Activated gamma-delta T cell treated with Interleukin-2 at 50 U/mL for 16 hours (primary cell): ENCODE data around the gene COL5A3.
"Not testable (repeated sequence)": the region's sequence is repeated elsewhere in the genome, so short reads cannot be mapped to it uniquely, and the experiment has no call there.

Source experiments
- DNase-seq: peaks from one replicate; pipeline ENCODE4 v3.0.0-alpha.2; 2020

The COL5A3 gene

GRCh38 chr19:9970481-9970880, 39.8 kb downstream of the COL5A3 start:
- DNase-seq, result no peak

- no peak for DNase-seq
These were observed 40.7 kb downstream of the COL5A3 start for GRCh38 chr19:9969688-9969975.

DNA sequence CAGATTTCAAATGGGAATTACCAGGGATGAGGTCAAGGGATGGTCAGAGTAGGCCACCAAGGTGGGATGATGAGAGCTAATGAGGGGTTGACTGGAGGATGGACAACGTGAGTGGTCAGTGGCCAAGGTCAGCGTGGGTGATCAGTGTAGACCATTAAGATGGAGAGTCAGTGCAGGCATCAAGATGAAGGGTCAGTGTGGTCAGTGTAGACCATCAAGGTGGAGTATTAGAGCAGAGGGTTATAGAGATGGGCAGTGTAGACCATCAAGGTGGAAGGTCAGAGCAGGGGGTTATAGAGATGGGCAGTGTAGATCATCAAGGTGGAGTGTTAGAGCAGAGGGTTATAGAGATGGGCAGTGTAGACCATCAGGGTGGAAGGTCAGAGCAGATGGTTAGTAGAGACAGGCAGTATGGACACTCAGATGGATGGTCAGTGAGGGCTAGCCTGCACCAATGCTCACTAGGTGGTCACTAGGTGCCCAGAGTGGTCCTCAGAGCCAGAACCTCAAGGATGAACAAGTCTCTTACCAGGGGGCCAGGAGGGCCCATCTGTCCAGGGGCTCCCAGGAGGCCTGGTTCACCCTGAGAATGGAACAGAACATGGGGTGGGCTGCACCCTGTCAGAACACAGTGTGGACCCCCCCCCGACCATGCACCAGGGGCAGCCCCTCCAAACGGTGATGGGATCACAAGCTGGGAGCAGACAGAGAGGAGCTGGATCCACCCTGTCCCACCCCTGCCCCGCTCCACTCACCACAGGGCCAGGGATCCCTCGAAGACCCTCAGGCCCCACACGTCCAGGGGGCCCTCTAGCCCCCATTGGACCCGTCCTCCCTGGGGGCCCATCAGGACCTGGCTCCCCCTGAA, 41.2 kb downstream of the COL5A3 start:
- no peak for DNase-seq

DNA sequence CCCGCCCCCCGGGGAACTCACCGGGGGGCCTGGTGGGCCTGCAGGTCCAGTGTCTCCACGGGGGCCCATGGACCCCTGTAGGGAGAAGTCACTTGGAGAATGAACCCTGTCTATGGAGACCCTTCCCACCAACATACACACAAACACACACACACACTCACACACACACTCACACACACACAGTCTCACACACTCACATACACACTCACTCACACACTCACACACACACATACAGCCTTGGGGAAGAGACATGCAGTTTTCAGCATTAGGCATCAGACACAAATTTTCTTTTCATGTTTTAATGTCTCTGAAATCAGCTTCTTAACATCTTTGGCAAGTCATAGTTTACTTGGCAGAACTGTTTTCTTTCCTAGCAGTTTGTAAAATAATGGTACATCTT, 43.0 kb downstream of the COL5A3 start:
- no peak for DNase-seq

DNA sequence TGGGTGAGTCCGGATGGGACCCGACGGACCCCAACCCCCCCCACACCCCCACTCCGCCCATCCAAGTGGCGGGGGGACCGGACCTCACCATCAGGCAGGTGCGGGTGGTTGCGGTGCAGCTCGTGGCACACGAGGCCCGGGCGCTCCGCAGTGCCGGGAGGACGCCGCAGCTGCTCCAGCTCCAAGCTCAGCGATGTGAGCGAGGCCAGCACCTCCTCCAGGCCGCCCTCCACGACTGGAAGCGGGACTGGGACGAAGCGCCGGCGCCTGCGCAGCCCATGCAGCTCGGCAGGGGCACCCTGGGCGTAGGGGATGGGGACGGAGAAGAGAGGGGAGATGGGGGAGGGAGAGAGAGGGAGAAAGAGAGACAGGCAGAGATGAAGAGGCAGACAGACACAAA, 43.9 kb downstream of the COL5A3 start:
- DNase-seq, result no peak

- DNase-seq, result no peak
These were observed 44.3 kb downstream of the COL5A3 start for GRCh38 chr19:9966024-9966423.

GRCh38 chr19:9962623-9963290, 47.5 kb downstream of the COL5A3 start:
- DNase-seq, result no peak

GRCh38 chr19:9961103-9961502, 49.2 kb downstream of the COL5A3 start:
- no peak for DNase-seq

- DNase-seq, result no peak
These were observed 51.9 kb downstream of the COL5A3 start for GRCh38 chr19:9958379-9958821.

- DNase-seq, result no peak
These were observed 53.3 kb downstream of the COL5A3 start for GRCh38 chr19:9956956-9957355.

DNA sequence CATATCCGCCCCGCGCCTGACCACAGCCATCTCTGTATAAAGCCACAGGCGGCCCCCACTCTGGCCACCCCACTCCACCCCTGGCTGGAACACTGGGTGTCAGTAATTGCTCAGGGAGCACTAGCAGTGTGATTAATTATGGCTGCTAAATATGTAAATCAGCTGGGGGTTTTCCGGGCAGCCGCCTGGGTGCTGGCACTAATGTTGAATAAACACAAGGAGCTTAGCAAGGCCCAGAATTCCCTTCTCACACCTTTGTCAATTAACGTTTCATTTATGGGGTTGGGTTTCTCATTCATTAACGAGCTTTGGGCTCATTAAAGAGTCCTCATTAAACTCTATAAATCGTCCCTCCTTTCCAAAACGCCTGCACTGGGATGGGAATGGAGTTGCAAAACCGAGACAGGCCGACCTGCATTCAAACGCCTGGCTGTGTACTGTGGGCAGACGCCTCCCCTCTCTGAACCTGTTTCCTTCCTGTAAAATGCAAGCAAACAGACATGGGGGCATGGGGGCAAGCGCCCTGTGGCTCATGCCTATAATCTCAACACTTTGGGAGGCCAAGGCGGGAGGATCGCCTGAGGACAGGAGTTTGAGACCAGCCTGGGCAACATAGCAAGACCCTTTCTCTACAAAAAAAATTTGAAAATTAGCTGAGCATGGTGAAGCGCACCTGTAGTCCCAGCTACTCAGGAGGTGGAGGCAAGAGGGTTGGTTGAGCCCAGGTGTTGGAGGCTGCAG, 56.3 kb downstream of the COL5A3 start:
- no peak for DNase-seq

GRCh38 chr19:9952276-9952675, 58.0 kb downstream of the COL5A3 start:
- DNase-seq, result no peak

- no peak for DNase-seq
These were observed 62.9 kb downstream of the COL5A3 start for GRCh38 chr19:9947441-9947840.

GRCh38 chr19:9946528-9947125, 63.7 kb downstream of the COL5A3 start:
- DNase-seq, result not testable (repeated sequence)

- no peak for DNase-seq
These were observed 64.9 kb downstream of the COL5A3 start for GRCh38 chr19:9945319-9945966.

- DNase-seq, result no peak
These were observed 66.6 kb downstream of the COL5A3 start for GRCh38 chr19:9943744-9944143.

- DNase-seq, result no peak
These were observed 68.6 kb downstream of the COL5A3 start for GRCh38 chr19:9941671-9942070.

DNA sequence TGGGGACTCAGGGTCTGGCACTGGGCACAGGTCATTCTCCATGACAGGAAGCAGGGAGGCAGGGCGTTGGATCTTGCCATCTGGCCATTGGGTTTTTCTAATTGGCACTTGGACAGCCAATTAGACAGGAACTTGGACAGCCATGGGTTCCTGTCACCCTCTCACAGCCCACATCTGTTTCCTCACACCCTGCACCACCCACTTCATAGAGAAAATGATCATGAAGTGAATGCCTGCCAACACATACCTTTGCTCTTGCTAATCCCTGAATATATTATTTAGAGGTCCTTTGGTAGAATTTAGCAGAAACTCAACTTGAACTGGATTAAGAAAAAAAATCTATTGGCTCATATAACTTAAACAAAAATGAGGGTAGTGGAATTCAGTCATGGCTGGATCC, 69.1 kb downstream of the COL5A3 start:
- DNase-seq, result no peak

- DNase-seq, result no peak
These were observed 69.5 kb downstream of the COL5A3 start for GRCh38 chr19:9940778-9941177.

DNA sequence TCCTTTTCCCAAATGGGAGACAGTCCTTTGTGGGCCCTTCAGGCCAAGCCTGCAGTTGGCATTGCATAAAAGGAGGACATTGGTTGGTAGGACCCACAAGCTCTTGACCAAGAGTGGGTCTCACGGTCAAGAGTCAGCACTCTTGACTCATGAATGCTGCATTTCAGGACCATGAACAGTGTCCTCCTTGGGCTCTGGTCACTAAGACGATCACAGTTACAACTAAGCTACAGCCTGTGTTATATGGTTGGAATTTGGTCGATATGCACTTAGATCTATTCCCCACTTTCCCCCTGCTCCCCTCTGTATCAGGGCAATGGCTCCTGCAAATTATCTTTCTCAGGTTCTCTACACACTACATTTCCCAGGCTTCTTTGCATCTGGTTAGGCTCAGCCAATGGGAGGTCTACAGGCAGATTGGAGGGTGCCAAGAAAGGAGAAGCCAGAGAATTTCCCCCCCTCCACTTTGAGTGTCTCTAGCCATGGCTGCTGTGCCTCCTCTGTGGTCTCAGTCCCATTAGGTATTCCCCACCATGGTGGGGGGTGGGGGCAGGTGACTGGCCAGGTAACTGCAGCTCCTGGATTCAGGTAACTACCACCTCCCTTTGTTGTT, 70.9 kb downstream of the COL5A3 start:
- no peak for DNase-seq

GRCh38 chr19:9937001-9937411, 73.3 kb downstream of the COL5A3 start:
- no peak for DNase-seq

- DNase-seq, result no peak
These were observed 73.8 kb downstream of the COL5A3 start, which contains the start of gene OLFM2 for GRCh38 chr19:9936326-9937000. Gene OLFM2 (minus strand): TSS chr19:9936515. CDS start chr19:9936366, 149 bp downstream.
